ENCODE results near the gene CHD3. TPM values are rescaled to one million over a fixed set of nuclear protein-coding genes. Genes with fewer than 3 reads are reported as not detected.

The CHD3 gene
- total and polyA plus RNA-seq, 2 of the 13 experiments (the other 11 are each of a cell fraction or from before 2014, with no cell fraction given), result 2.7 to 3.7 TPM

GRCh38 chr17:7882629-7883028 lies 6.0 kb upstream of the CHD3 start:
- H3K4me3 ChIP-seq (replicated peaks in 1 of 3; ENCODE audit: insufficient read depth in 1 of 3, low read depth in 2 of 3, low read length in 3 of 3), result no peak overlapping the region
- no peak for DNase-seq (ENCODE audit: low spot score)
- H3K4me2 ChIP-seq (ENCODE audit: low read depth, low read length), result no peak overlapping the region
- H4K20me1 ChIP-seq (ENCODE audit: insufficient read depth, low read length), result no peaks in the 10 kb centered on the region
- in situ Hi-C loops (cut with HindIII; ENCODE audit: extremely low pct_ligation_motif_present, low pct_unique_long_range_greater_than_20kb) (no loop called here), intact Hi-C loops (cut with micrococcal nuclease; ENCODE audit: unreplicated experiment) (no loop called here)
- H3K79me2 ChIP-seq (ENCODE audit: insufficient read depth, low read length), result no peaks in the 10 kb centered on the region
- no peak for ATAC-seq
- no peak for TF ChIP-seq THRA (CRISPR knock-in tag; IDR thresholded peaks at IDR 0.05; ENCODE audit: borderline replicate concordance)
- TF ChIP-seq GFI1 (CRISPR knock-in tag; IDR thresholded peaks at IDR 0.05; ENCODE audit: borderline replicate concordance), result no peak
- TF ChIP-seq ZFP90 (CRISPR knock-in tag; IDR thresholded peaks at IDR 0.05; ENCODE audit: borderline replicate concordance), result no peak
- ChIA-PET POLR2A (interaction anchor here (1.1 kb wide), 1 partner anchor 26 kb away, joined by 3 read pairs; the partner anchor contains the start of gene NAA38), CTCF (ENCODE audit: low intra/inter-chr PET ratio, low total read pairs) (no interaction called here)
- no peaks in the 10 kb centered on the region for H3K9me3 ChIP-seq (ENCODE audit: low read length)
- peaks cover 40% of the 10 kb centered on the region for H3K4me1 ChIP-seq (ENCODE audit: insufficient read depth, low read length)
- H3K27me3 ChIP-seq (ENCODE audit: control insufficient read depth in 1 of 2, insufficient read depth in 2 of 2, low read length in 2 of 2), result peaks cover 1 to 22% of the 10 kb centered on the region in 2 experiments; a peak in 2 of 5 replicates
- H2AFZ ChIP-seq (ENCODE audit: low read length), result no peak overlapping the region
- BruUV-seq (replicated peaks), result no TSS peak
- WGBS (ENCODE audit: low lambda C conversion rate), result 75% methylated on average over 3 of the region's 3 CpGs
- FAIRE-seq, result no peak
- no peak overlapping the region for H3K27ac ChIP-seq (ENCODE audit: extremely low read length, insufficient read depth, low read length)
- no peaks in the 10 kb centered on the region for H3K36me3 ChIP-seq (replicated peaks in 1 of 2; ENCODE audit: control insufficient read depth in 1 of 2, insufficient read depth in 2 of 2, low read length in 2 of 2)
- H3K9ac ChIP-seq (ENCODE audit: insufficient read depth, low read depth, low read length), result no peak overlapping the region

- intact Hi-C loops (cut with micrococcal nuclease; ENCODE audit: unreplicated experiment), result no loop called here
- TF ChIP-seq ZNF563 (CRISPR knock-in tag; IDR thresholded peaks at IDR 0.05), result no peak
- no peak for TF ChIP-seq RARG (CRISPR knock-in tag; IDR thresholded peaks at IDR 0.05; ENCODE audit: low read depth)
- TF ChIP-seq NR2F1 (CRISPR knock-in tag; IDR thresholded peaks at IDR 0.05), result no peak
- TF ChIP-seq ZNF33A (CRISPR knock-in tag; IDR thresholded peaks at IDR 0.05; ENCODE audit: borderline replicate concordance), result no peak
- H2AFZ ChIP-seq (ENCODE audit: low read length), result no peak overlapping the region
- in situ Hi-C loops (cut with HindIII; ENCODE audit: extremely low pct_ligation_motif_present, low pct_unique_long_range_greater_than_20kb), result no loop called here
- FAIRE-seq, result no peak
- H3K4me1 ChIP-seq (ENCODE audit: insufficient read depth, low read length), result peaks cover 49% of the 10 kb centered on the region
- H3K9me3 ChIP-seq (ENCODE audit: low read length), result no peaks in the 10 kb centered on the region
- peaks cover 1 to 22% of the 10 kb centered on the region in 2 experiments; a peak in 2 of 5 replicates for H3K27me3 ChIP-seq (ENCODE audit: control insufficient read depth in 1 of 2, insufficient read depth in 2 of 2, low read length in 2 of 2)
- no peaks in the 10 kb centered on the region for H4K20me1 ChIP-seq (ENCODE audit: insufficient read depth, low read length)
- no peak for ATAC-seq
- H3K36me3 ChIP-seq (replicated peaks in 1 of 2; ENCODE audit: control insufficient read depth in 1 of 2, insufficient read depth in 2 of 2, low read length in 2 of 2), result no peaks in the 10 kb centered on the region
- ChIA-PET POLR2A (no interaction called here), CTCF (ENCODE audit: low intra/inter-chr PET ratio, low total read pairs) (no interaction called here)
- H3K4me3 ChIP-seq (replicated peaks in 1 of 3; ENCODE audit: insufficient read depth in 1 of 3, low read depth in 2 of 3, low read length in 3 of 3), result no peak overlapping the region
- H3K79me2 ChIP-seq (ENCODE audit: insufficient read depth, low read length), result no peaks in the 10 kb centered on the region
- H3K27ac ChIP-seq (ENCODE audit: extremely low read length, insufficient read depth, low read length), result no peak overlapping the region
- no peak for DNase-seq (ENCODE audit: low spot score)
- no peak overlapping the region for H3K9ac ChIP-seq (ENCODE audit: insufficient read depth, low read depth, low read length)
- no peak overlapping the region for H3K4me2 ChIP-seq (ENCODE audit: low read depth, low read length)
- 82% methylated on average over 3 of the region's 3 CpGs for WGBS (ENCODE audit: low lambda C conversion rate)
- no TSS peak for BruUV-seq (replicated peaks)
These were observed 4.7 kb upstream of the CHD3 start for GRCh38 chr17:7883781-7884386.
